GM12891 (cell line): ENCODE measurements around the gene ZNF211.

Source experiments
- POLR2AphosphoS5 ChIP-seq: IDR thresholded peaks from 2 replicates; pipeline ENCODE4 v1.6.1; 2011; ENCODE audit warnings: low read depth, low read length, control low read depth
- TAF1 ChIP-seq: IDR thresholded peaks from 2 replicates; pipeline ENCODE4 v1.6.1; 2011; ENCODE audit warnings: low read depth, low read length, control low read depth

DNA sequence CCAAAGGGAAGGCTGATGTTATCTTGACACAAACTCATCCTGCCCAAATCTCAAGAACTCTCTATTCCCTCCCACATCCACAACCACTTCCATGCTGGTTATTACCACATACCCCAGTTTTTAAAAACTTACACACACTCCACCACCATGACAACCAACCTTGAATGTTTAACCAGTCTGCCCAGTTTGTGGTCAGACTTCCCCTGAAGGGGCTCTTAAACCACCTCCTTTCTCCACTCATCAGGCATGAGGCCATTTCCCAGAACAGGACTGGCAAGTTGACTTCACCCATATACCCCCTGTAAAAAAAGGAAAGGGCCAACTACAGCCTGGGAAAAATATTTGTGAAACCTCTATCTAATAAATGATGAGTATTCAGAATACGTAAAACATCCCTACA lies 23.4 kb downstream of the ZNF211 start:
- TF ChIP-seq POLR2AphosphoS5 (no peak), TAF1 (no peak)
